Sciatic nerve (tissue), 2 donors: Measurements from ENCODE around the gene SENP6. TPM values are rescaled to one million over a fixed set of nuclear protein-coding genes. Genes with fewer than 3 reads are reported as not detected.
"Not testable (repeated sequence)": the region's sequence is repeated elsewhere in the genome, so short reads cannot be mapped to it uniquely, and the experiment has no call there.

ENCODE experiments used
- ATAC-seq: fragments of 200-7000 bp; cut with Tn5 transposase; one replicate; pipeline ENCODE4 v1.9.1; 2020; ENCODE audit warnings: mild to moderate bottlenecking, moderate library complexity
- DNase-seq: peaks from one replicate; pipeline ENCODE4 v3.0.0-alpha.2; 2020; ENCODE audit warnings: low spot score
- intact Hi-C: fragments of 100-400 bp; cut with DNase I; formaldehyde crosslinking; loops from one replicate; pipeline ENCODE4 v1.14.2; 2022
- total RNA-seq: library from RNA; stranded (reverse); fragmentation: NEBNext Ultra II Directional; extraction: Animal tissue kit (Norgen Biotek cat#: 25700); gene quantifications from one replicate; pipeline ENCODE4 v1.2.1, GENCODE V29; 2021
- donor health status: DM: no; HTN: no; CAD: no.
- donor health status: DM: no; HTN: no; CAD: no.

Gene SENP6, protein sequence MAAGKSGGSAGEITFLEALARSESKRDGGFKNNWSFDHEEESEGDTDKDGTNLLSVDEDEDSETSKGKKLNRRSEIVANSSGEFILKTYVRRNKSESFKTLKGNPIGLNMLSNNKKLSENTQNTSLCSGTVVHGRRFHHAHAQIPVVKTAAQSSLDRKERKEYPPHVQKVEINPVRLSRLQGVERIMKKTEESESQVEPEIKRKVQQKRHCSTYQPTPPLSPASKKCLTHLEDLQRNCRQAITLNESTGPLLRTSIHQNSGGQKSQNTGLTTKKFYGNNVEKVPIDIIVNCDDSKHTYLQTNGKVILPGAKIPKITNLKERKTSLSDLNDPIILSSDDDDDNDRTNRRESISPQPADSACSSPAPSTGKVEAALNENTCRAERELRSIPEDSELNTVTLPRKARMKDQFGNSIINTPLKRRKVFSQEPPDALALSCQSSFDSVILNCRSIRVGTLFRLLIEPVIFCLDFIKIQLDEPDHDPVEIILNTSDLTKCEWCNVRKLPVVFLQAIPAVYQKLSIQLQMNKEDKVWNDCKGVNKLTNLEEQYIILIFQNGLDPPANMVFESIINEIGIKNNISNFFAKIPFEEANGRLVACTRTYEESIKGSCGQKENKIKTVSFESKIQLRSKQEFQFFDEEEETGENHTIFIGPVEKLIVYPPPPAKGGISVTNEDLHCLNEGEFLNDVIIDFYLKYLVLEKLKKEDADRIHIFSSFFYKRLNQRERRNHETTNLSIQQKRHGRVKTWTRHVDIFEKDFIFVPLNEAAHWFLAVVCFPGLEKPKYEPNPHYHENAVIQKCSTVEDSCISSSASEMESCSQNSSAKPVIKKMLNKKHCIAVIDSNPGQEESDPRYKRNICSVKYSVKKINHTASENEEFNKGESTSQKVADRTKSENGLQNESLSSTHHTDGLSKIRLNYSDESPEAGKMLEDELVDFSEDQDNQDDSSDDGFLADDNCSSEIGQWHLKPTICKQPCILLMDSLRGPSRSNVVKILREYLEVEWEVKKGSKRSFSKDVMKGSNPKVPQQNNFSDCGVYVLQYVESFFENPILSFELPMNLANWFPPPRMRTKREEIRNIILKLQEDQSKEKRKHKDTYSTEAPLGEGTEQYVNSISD
- total RNA-seq, result 163 TPM

GRCh38 chr6:75601304-75602245 is at the start of gene SENP6:
SENP6 (plus strand) TSS chr6:75601880; CDS start chr6:75602525, 645 bp downstream.
- intact Hi-C loops, result no loop called here
- peak; percentile 87 for DNase-seq
- peak; percentile 91 for ATAC-seq

DNA sequence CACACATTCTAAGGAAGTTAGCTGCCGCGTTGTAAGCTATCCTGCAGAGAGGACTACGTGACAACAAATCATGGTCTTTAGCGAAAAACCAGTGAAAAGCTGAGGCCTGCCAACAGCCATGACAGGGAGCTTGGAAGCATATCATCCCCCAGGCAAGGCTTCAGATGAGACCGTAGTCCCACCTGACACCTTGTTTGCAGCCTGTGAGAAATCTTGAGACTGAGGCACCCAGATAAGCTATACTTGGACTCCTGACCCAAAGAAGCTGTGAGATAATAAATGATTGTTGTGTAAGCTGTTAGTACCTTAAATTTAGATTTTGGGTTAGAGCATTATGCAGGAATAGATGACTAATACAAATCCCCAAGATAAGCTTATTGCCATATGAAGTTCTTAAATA is 45.4 kb upstream of the SENP6 start:
- ATAC-seq (no peak), DNase-seq (no peak)

GRCh38 chr6:75557068-75557467 is 44.6 kb upstream of the SENP6 start:
- DNase-seq (no peak), ATAC-seq (no peak)
- intact Hi-C loops, result loop anchor here (5.0 kb wide), 1 partner anchor 480 kb away; no protein-coding TSS in a partner anchor

More for the DNA sequence above, 45.4 kb upstream of the SENP6 start:
- intact Hi-C loops, result loop anchor here (5.0 kb wide), 1 partner anchor 479 kb away; no protein-coding TSS in a partner anchor

- DNase-seq (no peak), ATAC-seq (no peak)
- intact Hi-C loops, result no loop called here
These were observed 38.6 kb upstream of the SENP6 start for GRCh38 chr6:75563032-75563431.

GRCh38 chr6:75566137-75566767 is 35.4 kb upstream of the SENP6 start:
- DNase-seq (no peak), ATAC-seq (no peak)
- intact Hi-C loops, result no loop called here

DNA sequence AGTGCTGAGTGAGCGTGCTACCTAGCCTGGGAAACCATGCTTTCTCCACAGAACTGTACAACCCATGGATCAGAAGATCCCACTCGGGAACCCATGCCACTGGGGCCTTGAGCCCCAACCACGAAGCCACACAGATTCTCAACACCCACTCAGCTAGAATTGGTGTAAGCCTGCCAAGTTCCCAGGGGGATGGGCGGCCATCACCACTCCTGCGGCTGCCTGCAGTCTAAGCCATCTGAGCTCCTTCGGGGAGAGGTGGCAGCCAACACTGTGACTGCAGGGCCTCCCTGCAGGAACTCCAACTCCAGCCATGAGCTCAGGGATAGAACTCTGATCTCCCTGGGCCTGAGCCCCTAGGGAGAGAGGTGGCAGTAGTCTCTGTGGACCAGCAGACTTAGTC is 33.6 kb upstream of the SENP6 start:
- no peak for ATAC-seq
- DNase-seq, result no peak
- intact Hi-C loops, result no loop called here

- intact Hi-C loops, result no loop called here
- ATAC-seq (no peak), DNase-seq (no peak)
These were observed 32.7 kb upstream of the SENP6 start for GRCh38 chr6:75568965-75569364.

DNA sequence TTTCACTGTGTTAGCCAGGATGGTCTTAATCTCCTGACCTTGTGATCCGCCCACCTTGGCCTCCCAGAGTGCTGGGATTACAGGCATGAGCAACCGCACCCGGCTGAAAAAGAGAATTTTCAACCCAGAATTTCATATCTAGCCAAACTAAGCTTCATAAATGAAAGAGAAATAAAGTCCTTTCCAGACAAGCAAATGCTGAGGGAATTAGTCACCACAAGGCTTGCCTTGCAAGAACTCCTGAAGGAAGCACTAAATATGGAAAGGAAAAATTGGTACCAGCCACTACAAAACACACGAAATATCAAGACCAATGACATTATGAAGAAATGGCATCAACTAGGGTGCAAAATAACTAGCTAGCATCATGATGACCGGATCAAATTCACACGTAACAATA is 31.0 kb upstream of the SENP6 start:
- ATAC-seq, intact Hi-C loops: not testable (repeated sequence)

DNA sequence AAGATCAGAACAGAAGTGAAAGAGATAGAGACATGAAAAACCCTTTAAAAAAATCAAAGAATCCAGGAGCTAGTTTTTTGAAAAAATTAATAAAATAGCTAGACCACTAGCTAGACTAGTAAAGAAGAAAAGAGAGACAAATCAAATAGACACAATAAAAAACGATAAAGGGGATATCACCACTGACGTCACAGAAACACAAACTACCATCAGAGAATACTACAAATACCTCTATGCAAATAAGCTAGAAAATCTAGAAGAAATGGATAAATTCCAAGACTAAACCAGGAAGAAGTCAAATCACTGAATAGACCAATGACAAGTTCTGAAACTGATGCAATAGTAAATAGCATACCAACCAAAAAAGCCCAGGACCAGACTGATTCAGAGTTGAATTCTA is 29.6 kb upstream of the SENP6 start:
- intact Hi-C loops, result no loop called here
- DNase-seq, result no peak
- ATAC-seq, result no peak

More for the DNA sequence above, 31.0 kb upstream of the SENP6 start:
- not testable (repeated sequence) for DNase-seq

DNA sequence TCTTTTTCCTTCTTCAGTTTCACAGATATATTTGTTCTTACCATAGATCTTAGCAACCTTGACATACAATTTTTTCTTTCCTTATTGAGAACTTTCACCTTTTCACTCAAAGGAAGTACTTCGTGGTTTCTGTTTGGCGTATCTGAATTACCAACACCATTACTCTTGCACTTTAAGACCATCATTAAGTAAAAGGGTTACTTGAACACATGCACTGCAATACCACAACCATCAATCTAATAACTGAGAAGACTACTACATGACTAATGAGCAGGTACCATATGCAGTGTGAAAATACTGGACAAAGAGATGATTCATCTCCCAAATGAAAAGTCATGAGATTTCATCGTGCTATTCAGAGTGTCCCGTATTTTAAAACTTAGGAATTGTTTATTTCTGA is 21.7 kb upstream of the SENP6 start:
- no peak for DNase-seq
- ATAC-seq, result no peak
- intact Hi-C loops, result no loop called here

GRCh38 chr6:75581231-75581630 is 20.4 kb upstream of the SENP6 start:
- DNase-seq (no peak), ATAC-seq (no peak)
- intact Hi-C loops, result no loop called here

DNA sequence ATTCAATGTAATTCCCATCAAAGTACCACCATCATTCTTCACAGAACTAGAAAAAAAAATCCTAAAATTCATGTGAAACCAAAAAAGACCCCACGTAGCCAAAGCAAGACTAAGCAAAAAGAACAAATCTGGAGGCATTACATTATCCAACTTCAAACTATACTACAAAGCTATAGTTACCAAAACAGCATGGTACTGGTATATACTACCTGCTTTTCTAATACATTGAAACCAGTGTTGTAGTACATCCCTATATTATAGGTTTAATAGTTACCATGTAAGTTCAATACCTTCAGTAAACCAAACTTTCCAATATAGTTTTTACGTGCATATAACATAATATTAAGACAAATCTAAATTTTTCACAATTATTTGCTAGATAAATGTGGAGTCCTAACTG is 17.1 kb upstream of the SENP6 start:
- DNase-seq, intact Hi-C loops, ATAC-seq: not testable (repeated sequence)

DNA sequence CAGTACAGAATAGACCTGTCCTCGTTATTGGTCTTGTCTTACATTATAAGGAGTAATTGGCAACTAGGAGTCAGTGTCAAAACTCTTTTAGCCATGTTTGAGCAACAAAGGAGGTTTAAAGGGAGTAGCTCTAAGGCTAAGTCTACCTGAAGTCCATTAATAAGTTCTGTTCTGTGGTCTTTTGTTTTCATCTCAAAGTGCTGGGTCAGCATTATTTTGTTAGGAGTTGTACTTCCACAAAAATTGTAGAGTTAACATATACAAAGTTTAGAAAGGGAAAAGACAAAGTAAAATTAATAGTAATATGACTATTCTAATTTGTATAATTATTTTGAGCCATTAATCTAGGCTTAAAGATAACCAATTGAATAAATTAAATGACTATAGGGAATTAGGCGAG is 12.7 kb upstream of the SENP6 start:
- no peak for ATAC-seq
- intact Hi-C loops, result no loop called here
- DNase-seq, result no peak

- intact Hi-C loops, result no loop called here
- DNase-seq, result no peak
- no peak for ATAC-seq
These were observed 11.3 kb upstream of the SENP6 start for GRCh38 chr6:75590370-75590769.

DNA sequence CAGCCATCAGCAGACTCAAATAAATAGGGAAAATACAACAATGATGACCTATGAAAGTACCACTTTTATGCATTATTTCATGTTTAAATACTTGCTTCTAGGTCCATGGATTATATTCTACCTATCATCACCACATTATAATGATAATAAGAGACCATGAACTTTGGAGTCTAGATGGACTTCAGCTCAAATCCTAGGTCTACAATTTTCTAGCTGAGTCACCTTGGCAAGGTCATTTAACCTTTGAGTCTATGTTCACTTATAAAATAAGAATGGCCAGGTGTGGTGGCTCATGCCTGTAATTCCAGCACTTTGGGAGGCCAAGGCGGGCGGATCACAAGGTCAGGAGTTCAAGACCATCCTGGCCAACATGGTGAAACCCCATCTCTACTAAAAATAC is 5.3 kb upstream of the SENP6 start:
- DNase-seq, intact Hi-C loops, ATAC-seq: not testable (repeated sequence)

- DNase-seq (no peak), ATAC-seq (no peak)
- intact Hi-C loops, result no loop called here
These were observed 912 bp upstream of the SENP6 start for GRCh38 chr6:75600768-75601167.

DNA sequence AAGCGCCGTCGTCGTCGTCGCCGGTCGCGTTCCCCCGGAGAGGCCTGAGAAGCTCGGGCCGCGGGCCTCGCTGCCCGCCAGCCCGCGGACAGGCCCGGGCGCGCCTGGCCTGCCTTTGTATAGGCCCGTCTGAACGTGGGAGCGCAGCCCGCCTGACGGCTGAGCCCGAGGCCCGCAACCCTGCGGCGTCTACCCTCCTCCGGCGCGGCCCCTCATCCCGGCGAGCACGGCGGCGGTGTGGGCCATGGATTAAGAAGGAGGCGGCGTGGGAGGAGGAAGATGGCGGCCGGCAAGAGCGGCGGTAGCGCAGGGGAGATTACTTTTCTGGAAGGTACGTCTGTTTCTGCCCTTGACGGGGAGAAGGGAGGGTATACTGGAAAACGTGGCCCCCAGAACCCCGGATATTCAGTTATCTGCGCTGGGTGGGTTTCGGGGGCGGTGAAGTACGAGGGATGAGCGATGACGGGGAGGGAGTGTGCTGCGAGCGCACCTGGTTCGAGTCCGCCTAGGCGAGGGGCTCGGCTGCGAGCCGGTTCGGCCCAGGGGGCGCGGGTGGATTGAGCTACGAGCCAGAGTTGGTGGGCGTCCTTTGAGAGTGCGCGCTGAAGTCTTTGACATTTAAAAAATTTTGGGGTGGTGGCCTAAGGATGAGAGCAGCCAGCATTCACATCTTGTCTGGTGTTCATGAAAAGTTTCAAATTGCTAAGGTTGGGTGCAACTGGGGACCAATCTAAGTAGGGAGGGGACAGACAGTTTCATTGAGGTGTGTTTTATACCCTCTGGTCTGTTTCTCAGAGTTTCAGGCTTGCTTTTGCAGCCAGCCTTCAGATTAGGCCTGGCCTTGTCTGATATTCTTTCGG is 796 bp downstream of the SENP6 start:
- ATAC-seq, result peak; percentile 72
- DNase-seq, result peak; percentile 76
- intact Hi-C loops, result no loop called here
